Measurements from ENCODE around the gene MCMBP. TPM values are rescaled to one million over a fixed set of nuclear protein-coding genes. Genes with fewer than 3 reads are reported as not detected.

Gene MCMBP
- polyA plus RNA-seq, 1 of the 3 experiments (the other 2 are of a cell fraction) = 33.1 TPM

GRCh38 chr10:119784340-119785067 lies 88.1 kb downstream of the MCMBP start:
- Histone ChIP-seq H4K20me1 (ENCODE audit: insufficient read depth) (no peaks in the 10 kb centered on the region), H3K4me2 (no peak overlapping the region), H3K9me3 (no peaks in the 10 kb centered on the region), H3K4me1 (ENCODE audit: control insufficient read depth in 1 of 2, insufficient read depth in 2 of 2, low read depth in 1 of 2, low read length in 1 of 2) (peaks cover 0 to 6% of the 10 kb centered on the region in 2 experiments; a peak in 3 of 4 replicates), H3K27ac (ENCODE audit: low read depth in 2 of 2, low read length in 1 of 2) (no peak overlapping the region), H3K4me3 (ENCODE audit: low read depth in 2 of 2, low read length in 1 of 2) (no peak overlapping the region), H3K9me2 (no peaks in the 10 kb centered on the region), H2AFZ (ENCODE audit: low read depth) (no peak overlapping the region), H3K36me3 (replicated peaks in 1 of 2; ENCODE audit: control insufficient read depth in 1 of 2, insufficient read depth in 2 of 2, low read length in 1 of 2) (peaks cover 0 to 3% of the 10 kb centered on the region in 2 experiments), H3K9ac (no peak overlapping the region), H3F3A (replicated peaks; ENCODE audit: insufficient read depth) (no peaks in the 10 kb centered on the region), H3K27me3 (ENCODE audit: insufficient read depth) (no peaks in the 10 kb centered on the region), H3K79me2 (ENCODE audit: insufficient read depth) (no peaks in the 10 kb centered on the region)
- CTCF ChIA-PET = interaction anchor here (1.1 to 3.5 kb wide), 2 partner anchors 26 to 33 kb away, joined by 4 to 13 read pairs; no protein-coding TSS in a partner anchor
- no peak for DNase-seq
- no peak for TF ChIP-seq RFX5 (IDR thresholded peaks at IDR 0.05; ENCODE audit: low read length)
- TF ChIP-seq SMC3 (IDR thresholded peaks at IDR 0.05; ENCODE audit: low read depth, low read length) = no peak
- TF ChIP-seq REST (IDR thresholded peaks at IDR 0.05; ENCODE audit: low read depth, low read length) = no peak
- no peak for TF ChIP-seq FOXM1 (IDR thresholded peaks at IDR 0.05; ENCODE audit: low read depth)
- 82% methylated on average over 7 of the region's 7 CpGs for WGBS (ENCODE audit: low lambda C conversion rate)
- POLR2A ChIA-PET = no interaction called here

- Histone ChIP-seq H3K79me2 (ENCODE audit: insufficient read depth) (no peaks in the 10 kb centered on the region; the same call in 1 of the 2 replicates), H3K27me3 (ENCODE audit: insufficient read depth) (no peaks in the 10 kb centered on the region), H3K9ac (no peak overlapping the region), H4K20me1 (ENCODE audit: insufficient read depth) (no peaks in the 10 kb centered on the region), H3K4me2 (no peak overlapping the region), H3K9me3 (no peaks in the 10 kb centered on the region), H3K36me3 (replicated peaks in 1 of 2; ENCODE audit: control insufficient read depth in 1 of 2, insufficient read depth in 2 of 2, low read length in 1 of 2) (peaks cover 0 to 3% of the 10 kb centered on the region in 2 experiments), H3K4me3 (ENCODE audit: low read depth in 2 of 2, low read length in 1 of 2) (no peak overlapping the region), H2AFZ (ENCODE audit: low read depth) (no peak overlapping the region), H3K27ac (ENCODE audit: low read depth in 2 of 2, low read length in 1 of 2) (no peak overlapping the region), H3K4me1 (ENCODE audit: control insufficient read depth in 1 of 2, insufficient read depth in 2 of 2, low read depth in 1 of 2, low read length in 1 of 2) (peaks cover 0 to 6% of the 10 kb centered on the region in 2 experiments; a peak in 3 of 4 replicates), H3F3A (replicated peaks; ENCODE audit: insufficient read depth) (no peaks in the 10 kb centered on the region), H3K9me2 (no peaks in the 10 kb centered on the region)
- 94% methylated on average over 7 of the region's 7 CpGs for WGBS (ENCODE audit: low lambda C conversion rate)
- DNase-seq = no peak
- no peak for TF ChIP-seq TCF12 (IDR thresholded peaks at IDR 0.05)
- TF ChIP-seq CHD2 (IDR thresholded peaks at IDR 0.05; ENCODE audit: low read length, partially characterized antibody) = no peak
- TF ChIP-seq ZBTB33 (IDR thresholded peaks at IDR 0.05; ENCODE audit: borderline replicate concordance, low read depth) = no peak
- TF ChIP-seq NFIC (IDR thresholded peaks at IDR 0.05; ENCODE audit: borderline replicate concordance) = no peak
- TF ChIP-seq JUND (IDR thresholded peaks at IDR 0.05) = no peak
- TF ChIP-seq CTCF (IDR thresholded peaks at IDR 0.05) = no peak
- ChIA-PET CTCF (interaction anchor here (1.1 to 3.5 kb wide), 2 partner anchors 33 to 69 kb away, joined by 3 to 13 read pairs; no protein-coding TSS in a partner anchor), POLR2A (no interaction called here)
Measured at GRCh38 chr10:119783665-119784027, 89.0 kb downstream of the MCMBP start.

Measured in SK-N-SH (cell line).